Natural killer cell (primary cell): ENCODE measurements around the gene MT1X. TPM values are rescaled to one million over a fixed set of nuclear protein-coding genes. Genes with fewer than 3 reads are reported as not detected.
A peak's percentile ranks its signal among the peaks of the same experiment; 100 is the strongest.

Experiments
- ATAC-seq, 3 donors: fragments of 150-1000 bp in 2 of 3; fragments of 200-7000 bp in 1 of 3; cut with Tn5 transposase; 1 replicate in 1 of 3; 2 replicates in 2 of 3; pipeline ENCODE4 v1.10.0; 2021; ENCODE audit warnings: mild to moderate bottlenecking in 2 of 3, moderate library complexity in 2 of 3
- DNase-seq, 2 donors: peaks; one replicate each; pipeline versions ENCODE4 v3.0.0 to v3.0.0-alpha.2; 2013 to 2021; ENCODE audit warnings: mixed read lengths in 1 of 2
- H3K27ac ChIP-seq: one replicate; pipeline ENCODE4 v1.5.1; 2013; ENCODE audit warnings: mild to moderate bottlenecking, low read length
- H3K27me3 ChIP-seq: one replicate; pipeline ENCODE4 v1.6.1; 2013; ENCODE audit warnings: low read length; ENCODE audit not compliant: control insufficient read depth, insufficient read depth
- H3K36me3 ChIP-seq: one replicate; pipeline ENCODE4 v1.6.1; 2013; ENCODE audit warnings: low read length; ENCODE audit not compliant: control insufficient read depth, insufficient read depth
- H3K4me1 ChIP-seq: one replicate; pipeline ENCODE4 v1.6.1; 2013; ENCODE audit warnings: low read length; ENCODE audit not compliant: control insufficient read depth, insufficient read depth
- H3K4me3 ChIP-seq: one replicate; pipeline ENCODE4 v1.5.1; 2013; ENCODE audit warnings: low read length
- H3K9me3 ChIP-seq: one replicate; pipeline ENCODE4 v1.6.1; 2013; ENCODE audit warnings: low read length; ENCODE audit not compliant: control insufficient read depth, insufficient read depth
- H3K27ac Mint-ChIP-seq, 2 donors: one replicate each; pipeline ENCODE4 v1.8.0; 2022; ENCODE audit warnings: mild to moderate bottlenecking in 2 of 2, mixed read lengths in 2 of 2, moderate library complexity in 1 of 2
- H3K27me3 Mint-ChIP-seq, 2 donors: one replicate each; pipeline ENCODE4 v1.8.0; 2022; ENCODE audit warnings: low read depth in 2 of 2, mixed read lengths in 2 of 2
- H3K36me3 Mint-ChIP-seq: one replicate; pipeline ENCODE4 v1.8.0; 2022; ENCODE audit warnings: mixed read lengths
- H3K4me1 Mint-ChIP-seq, 2 donors: one replicate each; pipeline ENCODE4 v1.8.0; 2022; ENCODE audit warnings: mixed read lengths in 2 of 2
- H3K4me3 Mint-ChIP-seq: one replicate; pipeline ENCODE4 v1.8.0; 2022; ENCODE audit warnings: mild to moderate bottlenecking, moderate library complexity, mixed read lengths
- H3K9me3 Mint-ChIP-seq, 2 donors: one replicate each; pipeline ENCODE4 v1.8.0; 2022; ENCODE audit warnings: mixed read lengths in 2 of 2
- CTCF ChIP-seq: fragments of 200-600 bp; IDR thresholded peaks from one replicate; pipeline ENCODE4 v1.8.0; 2022; ENCODE audit warnings: antibody characterized with exemption
- WGBS: methylation state at CpG from one replicate; pipeline ENCODE4 v1.1.7; 2013; ENCODE audit warnings: missing lambda C conversion rate; ENCODE audit not compliant: insufficient coverage; 5-methylcytosine and 5-hydroxymethylcytosine counted together
- intact Hi-C: fragments of 100-400 bp; cut with micrococcal nuclease; formaldehyde crosslinking; loops from one replicate; pipeline ENCODE4 v1.14.2; 2022
- total RNA-seq, 4 donors: library from RNA; stranded (reverse); fragments of 120-200 nt in 1 of 4; gene quantifications; one replicate each; pipeline versions ENCODE4 v1.2.3 to v1.2.4, GENCODE V29; 2013 to 2022

The MT1X gene
- total RNA-seq, 3 donors from 2014 or later (not counting 1 experiment from before 2014, with no cell fraction given) = 17.6 to 23.1 (median 20.0) TPM

- intact Hi-C loops = no loop called here
- H3K27me3 ChIP-seq = no peaks in the 10 kb centered on the region
- WGBS = 57% methylated on average over 6 of the region's 8 CpGs
- peaks cover 14% of the 10 kb centered on the region for H3K4me1 ChIP-seq
- Mint-ChIP-seq H3K4me1 (peaks cover 12% of the 10 kb centered on the region in 2 donors), H3K27me3 (peaks cover 1 to 7% of the 10 kb centered on the region in 2 donors), H3K36me3 (no peaks in the 10 kb centered on the region), H3K9me3 (no peaks in the 10 kb centered on the region), H3K4me3 (no peak overlapping the region), H3K27ac (peak overlapping the region in 1 of 2 donors; percentile 85)
- H3K36me3 ChIP-seq = no peaks in the 10 kb centered on the region
- no peak for DNase-seq
- no peak for TF ChIP-seq CTCF
- ATAC-seq = no peak
- H3K9me3 ChIP-seq = no peaks in the 10 kb centered on the region
- H3K4me3 ChIP-seq = peak overlapping the region; percentile 90
- peak overlapping the region; percentile 62 for H3K27ac ChIP-seq
Measured at GRCh38 chr16:56728980-56729734, 46.9 kb downstream of the MT1X start.

DNA sequence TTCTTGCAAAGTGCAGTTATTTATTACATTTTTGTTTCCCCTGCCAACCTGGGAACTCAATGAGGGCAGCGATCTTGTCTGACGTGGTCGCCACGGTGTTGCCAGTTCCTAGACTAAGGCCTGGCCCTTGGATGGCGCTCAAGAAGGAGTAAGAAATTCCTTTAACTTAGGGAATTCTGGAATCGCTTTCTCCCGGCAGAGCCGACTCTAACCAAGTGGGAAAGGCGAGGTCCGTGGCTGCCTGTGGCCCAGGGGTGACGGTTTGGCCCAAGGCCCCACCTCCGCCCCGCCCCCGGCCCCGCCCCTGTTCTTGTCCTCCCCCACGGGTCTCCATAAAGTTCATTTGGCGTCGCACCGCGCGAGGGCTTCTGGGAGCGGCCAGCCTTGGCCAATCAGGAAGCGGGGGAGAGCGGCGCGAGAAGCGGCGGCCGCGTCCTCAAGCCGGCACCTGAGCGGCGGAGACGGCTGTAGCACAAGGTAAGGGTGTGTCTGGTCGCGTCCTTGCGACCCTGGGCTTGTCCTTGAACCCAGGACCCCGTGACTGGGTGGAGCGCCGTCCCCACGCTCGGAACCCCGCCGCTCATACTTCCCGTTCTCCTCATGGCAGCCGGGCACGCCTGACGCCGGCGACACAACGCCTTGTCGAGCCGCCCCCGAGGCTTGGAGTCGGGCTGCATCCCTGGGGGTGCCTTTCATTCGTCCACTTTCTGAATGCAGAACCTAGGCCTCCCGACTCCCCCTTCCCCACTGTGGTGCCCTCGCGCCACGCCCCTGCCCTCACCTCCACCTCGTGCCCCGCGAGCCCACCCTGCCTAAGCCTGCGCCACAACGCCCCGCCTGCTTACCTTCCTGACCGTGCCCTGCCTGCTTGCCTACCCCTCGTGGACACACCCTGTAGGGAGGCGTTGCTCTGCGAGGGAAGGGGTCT is 47.7 kb downstream of the MT1X start, which contains the start of gene NUP93:
Gene NUP93, plus strand, starts transcription at position 395 of the 928 bp plus-strand sequence. CDS start 18,119 bp downstream, outside the sequence.
- ATAC-seq (peak; percentile 96 to 98 (median 98)), DNase-seq (peak; percentile 82 to 94)
- H3K27me3 Mint-ChIP-seq = no peaks in the 10 kb centered on the region
- Histone ChIP-seq H3K9me3 (no peaks in the 10 kb centered on the region), H3K4me3 (peak within 1 kb of the TSS; percentile 90), H3K27me3 (no peaks in the 10 kb centered on the region), H3K27ac (peak within 1 kb of the TSS; percentile 62), H3K4me1 (peaks cover 14% of the 10 kb centered on the region), H3K36me3 (no peaks in the 10 kb centered on the region)
- no peaks in the 10 kb centered on the region for H3K9me3 Mint-ChIP-seq
- intact Hi-C loops = loop anchor here (2.0 kb wide), 1 partner anchor 27 kb away; no protein-coding TSS in a partner anchor
- H3K36me3 Mint-ChIP-seq = no peaks in the 10 kb centered on the region
- no peak for TF ChIP-seq CTCF
- peaks cover 12% of the 10 kb centered on the region in 2 donors for H3K4me1 Mint-ChIP-seq
- under 1% methylated on average over 70 of the region's 70 CpGs for whole genome bisulfite sequencing
- H3K27ac Mint-ChIP-seq = peak within 1 kb of the TSS in 1 of 2 donors; percentile 85
- no peak within 1 kb of the TSS for H3K4me3 Mint-ChIP-seq

GRCh38 chr16:56732366-56732765 is 50.1 kb downstream of the MT1X start:
- peaks cover 12 to 16% of the 10 kb centered on the region in 2 donors for H3K4me1 Mint-ChIP-seq
- no peaks in the 10 kb centered on the region for H3K36me3 Mint-ChIP-seq
- H3K27me3 ChIP-seq = no peaks in the 10 kb centered on the region
- H3K4me1 ChIP-seq = peaks cover 14% of the 10 kb centered on the region
- 83% methylated on average over 2 of the region's 2 CpGs for WGBS
- no peak overlapping the region for H3K4me3 Mint-ChIP-seq
- no peak overlapping the region for H3K4me3 ChIP-seq
- no peak for TF ChIP-seq CTCF
- H3K36me3 ChIP-seq = no peaks in the 10 kb centered on the region
- H3K27ac Mint-ChIP-seq = no peak overlapping the region
- no peak overlapping the region for H3K27ac ChIP-seq
- H3K9me3 Mint-ChIP-seq = no peaks in the 10 kb centered on the region
- H3K9me3 ChIP-seq = no peaks in the 10 kb centered on the region
- ATAC-seq (no peak), DNase-seq (no peak)
- intact Hi-C loops = no loop called here
- H3K27me3 Mint-ChIP-seq = no peaks in the 10 kb centered on the region
